Activated T-cell treated with anti-CD3 and anti-CD28 coated beads for 4 hours (primary cell): Measurements from ENCODE around the gene LHX3.
A peak's percentile ranks its signal among the peaks of the same experiment; 100 is the strongest.

Experiments
- DNase-seq: peaks from one replicate; pipeline ENCODE4 v3.0.0-alpha.2; 2020

LHX3 gene

GRCh38 chr9:136225748-136226679 lies 21.1 kb upstream of the LHX3 start:
- DNase-seq = peak; percentile 56

GRCh38 chr9:136225366-136225747 lies 20.4 kb upstream of the LHX3 start:
- DNase-seq = no peak

GRCh38 chr9:136223871-136224640 lies 19.1 kb upstream of the LHX3 start:
- DNase-seq = no peak

GRCh38 chr9:136222906-136223285 lies 18.0 kb upstream of the LHX3 start:
- DNase-seq = no peak

GRCh38 chr9:136222166-136222905 lies 17.4 kb upstream of the LHX3 start:
- no peak for DNase-seq

GRCh38 chr9:136220017-136220729 lies 15.2 kb upstream of the LHX3 start:
- DNase-seq = no peak

- DNase-seq = no peak
Measured at GRCh38 chr9:136219276-136219675, 14.3 kb upstream of the LHX3 start.

GRCh38 chr9:136218673-136219072 lies 13.7 kb upstream of the LHX3 start:
- DNase-seq = no peak

GRCh38 chr9:136218271-136218670 lies 13.3 kb upstream of the LHX3 start:
- DNase-seq = no peak

GRCh38 chr9:136216541-136217244 lies 11.8 kb upstream of the LHX3 start:
- DNase-seq = no peak

GRCh38 chr9:136213733-136214132 lies 8.8 kb upstream of the LHX3 start:
- no peak for DNase-seq

GRCh38 chr9:136212345-136212950 lies 7.5 kb upstream of the LHX3 start:
- DNase-seq = no peak

GRCh38 chr9:136211441-136212344 lies 6.8 kb upstream of the LHX3 start:
- no peak for DNase-seq

GRCh38 chr9:136211006-136211405 lies 6.1 kb upstream of the LHX3 start:
- no peak for DNase-seq

GRCh38 chr9:136210276-136210675 lies 5.3 kb upstream of the LHX3 start:
- DNase-seq = no peak

GRCh38 chr9:136209786-136210185 lies 4.9 kb upstream of the LHX3 start:
- no peak for DNase-seq

GRCh38 chr9:136209232-136209631 lies 4.3 kb upstream of the LHX3 start:
- DNase-seq = no peak

GRCh38 chr9:136208675-136209074 lies 3.7 kb upstream of the LHX3 start:
- no peak for DNase-seq

GRCh38 chr9:136207616-136208015 lies 2.7 kb upstream of the LHX3 start:
- DNase-seq = no peak

GRCh38 chr9:136206602-136207275 lies 1.8 kb upstream of the LHX3 start:
- DNase-seq = no peak
